H1 (cell line): Measurements from ENCODE around the gene COL25A1.

Source experiments
- ASH2L ChIP-seq: fragments of 200-600, 300-600 bp; sonication (generic); IDR thresholded peaks from one replicate; pipeline ENCODE4 v1.7.1; 2017; ENCODE audit warnings: low read length
- ATF2 ChIP-seq: IDR thresholded peaks from 2 replicates; pipeline ENCODE4 v1.6.1; 2012; ENCODE audit warnings: low read length, inconsistent platforms
- BRCA1 ChIP-seq: IDR thresholded peaks from 2 replicates; pipeline ENCODE4 v1.6.1; 2012; ENCODE audit warnings: low read depth, low read length, improper control_type of control experiment
- CTCF ChIP-seq, 3 experiments: IDR thresholded peaks; 1 replicate in 2 of 3; 2 replicates in 1 of 3; pipeline versions ENCODE4 v1.5.1 to v1.6.1; 2011; ENCODE audit warnings: low read length in 3 of 3, mild to moderate bottlenecking in 3 of 3, inconsistent platforms in 2 of 3, low read depth in 1 of 3, moderate library complexity in 1 of 3; ENCODE audit not compliant: insufficient read depth in 1 of 3; ENCODE audit errors: control extremely low read depth in 1 of 3
- EZH2 ChIP-seq: fragments of 200-600 bp; sonication (generic); IDR thresholded peaks from 2 replicates; pipeline ENCODE4 v1.7.1; 2012; ENCODE audit warnings: low read depth, mild to moderate bottlenecking, moderate library complexity, low read length, inconsistent platforms; ENCODE audit not compliant: severe bottlenecking
- GABPA ChIP-seq: IDR thresholded peaks from 2 replicates; pipeline ENCODE4 v1.6.1; 2011; ENCODE audit warnings: mild to moderate bottlenecking, low read length, moderate library complexity, borderline replicate concordance; ENCODE audit not compliant: insufficient read depth
- JUN ChIP-seq: IDR thresholded peaks from 2 replicates; pipeline ENCODE4 v1.6.1; 2011; ENCODE audit warnings: low read depth, mild to moderate bottlenecking, improper control_type of control experiment, low read length
- KDM5A ChIP-seq: fragments of 200-600 bp; IDR thresholded peaks from 2 replicates; pipeline ENCODE4 v1.7.1; 2012; ENCODE audit warnings: mild to moderate bottlenecking, low read length, inconsistent platforms, mixed read lengths
- POLR2A ChIP-seq, 2 experiments: IDR thresholded peaks; 1 replicate in 1 of 2; 2 replicates in 1 of 2; pipeline ENCODE4 v1.6.1; 2011; ENCODE audit warnings: low read depth in 2 of 2, low read length in 2 of 2, mild to moderate bottlenecking in 2 of 2; ENCODE audit errors: control extremely low read depth in 1 of 2
- POLR2AphosphoS5 ChIP-seq: IDR thresholded peaks from 2 replicates; pipeline ENCODE4 v1.6.1; 2011; ENCODE audit warnings: low read depth, low read length
- RAD21 ChIP-seq, 2 experiments: IDR thresholded peaks in 1 of 2; conservative IDR thresholded peaks in 1 of 2; 2 replicates each; pipeline ENCODE4 v1.6.1; 2011; ENCODE audit warnings: low read depth in 2 of 2, low read length in 2 of 2, improper control_type of control experiment in 1 of 2, inconsistent platforms in 1 of 2, mild to moderate bottlenecking in 1 of 2, moderate library complexity in 1 of 2
- RBBP5 ChIP-seq: IDR thresholded peaks from 2 replicates; pipeline ENCODE4 v1.7.1; 2012; ENCODE audit warnings: low read depth, mild to moderate bottlenecking, inconsistent platforms, low read length, moderate library complexity, borderline replicate concordance
- SP4 ChIP-seq: IDR thresholded peaks from 2 replicates; pipeline ENCODE4 v1.6.1; 2012; ENCODE audit warnings: low read length, inconsistent platforms
- YY1 ChIP-seq: IDR thresholded peaks from 2 replicates; pipeline ENCODE4 v1.6.1; 2011; ENCODE audit warnings: low read depth, mild to moderate bottlenecking, low read length

DNA sequence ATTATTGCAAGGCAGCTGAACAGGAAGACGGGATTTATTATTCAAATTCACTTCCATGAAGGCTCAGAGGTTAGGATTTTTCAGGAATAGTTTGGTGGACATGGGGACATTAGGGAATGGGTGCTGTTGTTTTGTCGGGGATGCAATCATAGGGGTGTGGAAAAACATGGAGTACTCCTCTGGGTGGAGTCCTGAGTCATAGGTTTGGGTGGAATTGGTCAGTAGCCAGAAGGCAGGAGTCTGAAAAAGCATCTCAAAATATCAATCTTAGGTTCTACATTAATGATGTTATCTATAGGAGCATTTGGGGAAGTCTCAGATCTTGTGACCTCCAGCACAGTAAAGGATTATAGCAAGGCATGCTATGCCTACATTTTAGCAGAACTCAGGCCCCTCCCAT is 525.1 kb downstream of the COL25A1 start:
- no peak for TF ChIP-seq POLR2A (IDR thresholded peaks at IDR 0.05; ENCODE audit: control extremely low read depth in 1 of 2, low read depth in 2 of 2, low read length in 2 of 2)
- no peak for TF ChIP-seq SP4
- no peak for TF ChIP-seq BRCA1
- no peak for TF ChIP-seq CTCF (IDR thresholded peaks at IDR 0.05; ENCODE audit: control extremely low read depth in 1 of 3, insufficient read depth in 1 of 3, low read depth in 1 of 3, low read length in 3 of 3)
- no peak for TF ChIP-seq EZH2
- no peak for TF ChIP-seq JUN
- no peak for TF ChIP-seq POLR2AphosphoS5
- no peak for TF ChIP-seq RBBP5
- no peak for TF ChIP-seq KDM5A
- no peak for TF ChIP-seq ATF2
- no peak for TF ChIP-seq YY1
- no peak for TF ChIP-seq ASH2L
- TF ChIP-seq RAD21 (IDR thresholded peaks at IDR 0.05 in 1 of 2, conservative IDR thresholded peaks at IDR 0.05 in 1 of 2; ENCODE audit: low read depth in 2 of 2, low read length in 2 of 2) = no peak
- TF ChIP-seq GABPA = no peak
